CD4-positive, alpha-beta T cell (primary cell): Measurements from ENCODE around the gene TRAPPC14. TPM values are rescaled to one million over a fixed set of nuclear protein-coding genes. Genes with fewer than 3 reads are reported as not detected.

Experiments
- ATAC-seq: fragments of 200-7000 bp; cut with Tn5 transposase; one replicate; pipeline ENCODE4 v1.10.0; 2022; ENCODE audit warnings: mild to moderate bottlenecking; ENCODE audit not compliant: poor library complexity
- CTCF ChIA-PET: fragments of 350-600 bp; sonication (Branson Sonifier 250); formaldehyde crosslinking; loops from one replicate; lab custom pipeline; 2021; ENCODE audit warnings: antibody characterized with exemption, inconsistent platforms; lab: Charles Lee
- POLR2A ChIA-PET: fragments of 350-600 bp; sonication (Branson Sonifier 250); formaldehyde crosslinking; loops from one replicate; lab custom pipeline; 2021; ENCODE audit warnings: antibody characterized with exemption, inconsistent platforms; lab: Charles Lee
- DNase-seq, 14 experiments: peaks; one replicate each; pipeline ENCODE4 v3.0.0-alpha.2; 2013 to 2020; ENCODE audit warnings: mixed read lengths in 2 of 14
- H3K27ac ChIP-seq, 2 donors: one replicate each; pipeline versions ENCODE4 v1.5.1 to v1.7.0; 2013; ENCODE audit warnings: low read length in 2 of 2, low read depth in 1 of 2, mild to moderate bottlenecking in 1 of 2
- H3K27me3 ChIP-seq, 2 experiments: 1 replicate in 1 of 2; 2 replicates in 1 of 2; pipeline versions ENCODE4 v1.6.1 to v1.7.0; 2013; ENCODE audit warnings: low read length in 2 of 2, control low read depth in 1 of 2, mild to moderate bottlenecking in 1 of 2, moderate library complexity in 1 of 2; ENCODE audit not compliant: insufficient read depth in 2 of 2, control insufficient read depth in 1 of 2
- H3K36me3 ChIP-seq: one replicate; pipeline ENCODE4 v1.6.1; 2013; ENCODE audit warnings: low read length, control low read depth; ENCODE audit not compliant: insufficient read depth
- H3K4me1 ChIP-seq: one replicate; pipeline ENCODE4 v1.6.1; 2013; ENCODE audit warnings: low read length, control low read depth; ENCODE audit not compliant: insufficient read depth
- H3K4me3 ChIP-seq: one replicate; pipeline ENCODE4 v1.5.1; 2013; ENCODE audit warnings: mild to moderate bottlenecking, low read length, moderate library complexity
- H3K9me3 ChIP-seq, 2 experiments: 1 replicate in 1 of 2; 2 replicates in 1 of 2; pipeline versions ENCODE4 v1.6.1 to v1.7.0; 2013; ENCODE audit warnings: low read length in 2 of 2, mild to moderate bottlenecking in 2 of 2, control low read depth in 1 of 2, moderate library complexity in 1 of 2; ENCODE audit not compliant: control insufficient read depth in 1 of 2, insufficient read depth in 1 of 2
- H3K27ac Mint-ChIP-seq: one replicate; pipeline ENCODE4 v1.8.0; 2020; ENCODE audit warnings: mixed read lengths
- H3K27me3 Mint-ChIP-seq: one replicate; pipeline ENCODE4 v1.8.0; 2021; ENCODE audit warnings: mixed read lengths
- H3K36me3 Mint-ChIP-seq: one replicate; pipeline ENCODE4 v1.8.0; 2021; ENCODE audit warnings: low read depth, mixed read lengths
- H3K4me1 Mint-ChIP-seq: one replicate; pipeline ENCODE4 v1.8.0; 2021; ENCODE audit warnings: low read depth, mixed read lengths
- H3K4me3 Mint-ChIP-seq: one replicate; pipeline ENCODE4 v1.8.0; 2020; ENCODE audit warnings: mild to moderate bottlenecking, mixed read lengths
- H3K9me3 Mint-ChIP-seq: one replicate; pipeline ENCODE4 v1.8.0; 2020; ENCODE audit warnings: mixed read lengths
- intact Hi-C, 2 experiments: fragments of 100-400 bp; cut with DNase I in 1 of 2; cut with micrococcal nuclease in 1 of 2; formaldehyde crosslinking; loops; one replicate each; pipeline versions ENCODE4 v1.15.1 to v1.9.0; 2023 to 2025; cut with DNase I, micrococcal nuclease
- total RNA-seq, 174 experiments: library from RNA in 2 of 174; stranded (reverse) in 2 of 174; gene quantifications; one replicate each; pipeline ENCODE4 v1.2.3 and lab custom pipeline; 2021 to 2026
- TF ChIP-seq, protein P1 (sequence below): fragments of 200-600 bp; IDR thresholded peaks from one replicate; pipeline ENCODE4 v1.8.0; 2022; ENCODE audit warnings: antibody characterized with exemption, mild to moderate bottlenecking

TRAPPC14 gene
- total RNA-seq, 2 experiments from 2014 or later, result 37.9 to 42.6 TPM

DNA sequence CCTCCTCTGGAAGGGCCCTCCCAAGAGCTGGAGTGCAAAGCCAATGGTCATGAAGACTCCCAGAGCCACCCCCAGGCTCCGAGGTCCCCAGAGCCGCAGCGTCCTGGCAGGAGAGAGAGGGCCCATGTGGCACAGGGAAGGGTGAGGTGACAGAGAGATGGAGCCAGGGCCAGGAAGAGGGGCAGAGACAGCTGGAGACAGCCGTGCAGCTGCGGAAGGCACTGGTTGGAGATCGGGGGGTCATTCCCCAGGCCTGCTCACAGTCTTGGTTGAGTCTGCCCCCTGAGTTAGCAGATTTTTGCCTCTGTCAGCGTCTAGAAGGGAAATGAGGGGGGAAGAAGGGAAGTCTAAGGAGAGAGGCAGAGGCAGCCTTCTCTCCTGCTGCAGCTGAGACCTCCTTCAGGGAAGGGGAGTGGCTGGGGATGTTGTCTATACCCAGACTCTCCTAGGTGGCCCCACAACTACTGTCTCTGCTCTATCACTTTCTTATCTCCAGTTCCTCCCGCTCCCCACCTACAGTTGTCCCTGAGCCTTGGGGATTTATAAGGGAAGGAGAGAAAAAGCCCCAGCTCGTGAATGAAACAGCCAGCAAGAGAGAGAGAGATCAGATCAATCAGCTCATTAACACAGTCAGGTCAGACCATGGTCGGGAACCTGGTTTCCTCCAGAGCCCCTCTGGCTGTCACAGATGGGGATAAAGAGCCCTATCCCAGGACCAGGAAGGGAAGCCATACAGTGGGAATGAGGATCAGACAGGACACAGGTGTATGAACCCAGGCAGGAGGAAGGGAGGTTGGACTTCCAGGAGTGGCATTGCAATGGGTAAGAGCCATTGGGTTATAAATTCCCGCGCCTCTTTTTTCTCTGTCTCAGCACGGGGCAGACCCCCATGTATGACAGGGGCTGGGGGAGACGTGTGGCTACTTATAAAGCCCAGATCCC is 8.7 kb upstream of the TRAPPC14 start:
- intact Hi-C loops, result loop anchor here in 1 of 2 experiments (10.0 kb wide), 1 partner anchor 48 kb away; the partner anchor contains the start of gene PVRIG
- DNase-seq, result peak in 1 of 14 experiments; percentile 26
- Mint-ChIP-seq H3K9me3 (no peaks in the 10 kb centered on the region), H3K27ac (peak overlapping the region; percentile 91), H3K27me3 (no peaks in the 10 kb centered on the region), H3K4me1 (peaks cover 81% of the 10 kb centered on the region), H3K36me3 (no peaks in the 10 kb centered on the region), H3K4me3 (peak overlapping the region; percentile 91)
- POLR2A ChIA-PET, result interaction anchor here (0.6 to 8.3 kb wide), 18 partner anchors 8 to 758 kb away, joined by 3 to 109 read pairs (median 4); partner anchors contain the start of genes AP4M1, BUD31, GPC2 and LAMTOR4
- Histone ChIP-seq H3K36me3 (no peaks in the 10 kb centered on the region), H3K4me3 (peak overlapping the region; percentile 61), H3K27me3 (peaks cover 0 to 3% of the 10 kb centered on the region in 2 experiments), H3K9me3 (peaks cover 0 to 3% of the 10 kb centered on the region in 2 experiments), H3K27ac (peak overlapping the region; percentile 55 to 66), H3K4me1 (peaks cover 88% of the 10 kb centered on the region)
- no peak for ATAC-seq
- CTCF ChIA-PET, result interaction anchor here (1.0 to 1.5 kb wide), 5 partner anchors 23 to 50 kb away, joined by 3 to 6 read pairs (median 4); no protein-coding TSS in a partner anchor
- TF ChIP-seq, protein P1, sequence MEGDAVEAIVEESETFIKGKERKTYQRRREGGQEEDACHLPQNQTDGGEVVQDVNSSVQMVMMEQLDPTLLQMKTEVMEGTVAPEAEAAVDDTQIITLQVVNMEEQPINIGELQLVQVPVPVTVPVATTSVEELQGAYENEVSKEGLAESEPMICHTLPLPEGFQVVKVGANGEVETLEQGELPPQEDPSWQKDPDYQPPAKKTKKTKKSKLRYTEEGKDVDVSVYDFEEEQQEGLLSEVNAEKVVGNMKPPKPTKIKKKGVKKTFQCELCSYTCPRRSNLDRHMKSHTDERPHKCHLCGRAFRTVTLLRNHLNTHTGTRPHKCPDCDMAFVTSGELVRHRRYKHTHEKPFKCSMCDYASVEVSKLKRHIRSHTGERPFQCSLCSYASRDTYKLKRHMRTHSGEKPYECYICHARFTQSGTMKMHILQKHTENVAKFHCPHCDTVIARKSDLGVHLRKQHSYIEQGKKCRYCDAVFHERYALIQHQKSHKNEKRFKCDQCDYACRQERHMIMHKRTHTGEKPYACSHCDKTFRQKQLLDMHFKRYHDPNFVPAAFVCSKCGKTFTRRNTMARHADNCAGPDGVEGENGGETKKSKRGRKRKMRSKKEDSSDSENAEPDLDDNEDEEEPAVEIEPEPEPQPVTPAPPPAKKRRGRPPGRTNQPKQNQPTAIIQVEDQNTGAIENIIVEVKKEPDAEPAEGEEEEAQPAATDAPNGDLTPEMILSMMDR, result no peak

DNA sequence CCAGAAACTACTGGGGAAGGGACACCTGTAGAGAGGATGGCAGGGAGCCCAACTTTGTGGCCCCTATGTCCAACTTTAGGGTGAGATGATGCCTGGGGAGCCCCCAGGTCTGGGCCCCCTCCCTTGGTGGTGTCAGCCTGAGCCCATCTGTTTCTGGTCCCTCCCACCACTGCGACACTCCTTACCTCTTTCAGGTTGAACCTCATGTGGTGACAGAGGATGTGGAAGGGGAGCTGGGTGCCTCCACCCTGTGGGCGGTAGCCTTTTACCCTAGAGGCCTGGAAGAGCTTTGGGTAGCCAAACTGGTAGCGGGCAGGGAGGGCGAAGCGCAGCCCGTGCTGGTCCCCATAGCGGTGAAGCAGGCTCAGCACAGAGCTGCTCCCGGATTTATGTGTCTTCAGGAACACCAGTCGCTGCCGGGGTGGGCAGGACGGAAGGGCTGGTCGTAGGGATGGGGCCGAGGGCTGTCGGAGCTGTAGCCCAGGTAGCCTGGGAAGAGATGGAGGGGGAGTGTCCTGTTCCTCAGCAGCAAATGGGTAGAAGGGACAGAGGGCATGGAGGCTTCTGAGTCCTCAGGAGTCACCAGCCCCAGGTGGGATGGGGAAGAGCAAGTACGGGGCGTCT is 7.9 kb upstream of the TRAPPC14 start:
- Mint-ChIP-seq H3K9me3 (no peaks in the 10 kb centered on the region), H3K27me3 (no peaks in the 10 kb centered on the region), H3K4me1 (peaks cover 82% of the 10 kb centered on the region), H3K4me3 (peak overlapping the region; percentile 91), H3K36me3 (no peaks in the 10 kb centered on the region), H3K27ac (peak overlapping the region; percentile 91)
- peak in 9 of 14 experiments; percentile 36 to 80 (median 54) for DNase-seq
- TF ChIP-seq, protein P1, result no peak
- Histone ChIP-seq H3K9me3 (peaks cover 0 to 3% of the 10 kb centered on the region in 2 experiments), H3K4me3 (peak overlapping the region; percentile 61), H3K27me3 (no peaks in the 10 kb centered on the region), H3K27ac (peak overlapping the region; percentile 53 to 66), H3K36me3 (no peaks in the 10 kb centered on the region), H3K4me1 (peaks cover 84% of the 10 kb centered on the region)
- ChIA-PET CTCF (interaction anchor here (1.0 to 1.5 kb wide), 3 partner anchors 24 to 34 kb away, joined by 3 to 6 read pairs (median 3); no protein-coding TSS in a partner anchor), POLR2A (interaction anchor here (0.6 to 8.3 kb wide), 15 partner anchors 8 to 403 kb away, joined by 3 to 109 read pairs (median 4); partner anchors contain the start of genes AP4M1, GPC2, LAMTOR4 and MCM7)
- intact Hi-C loops, result loop anchor here in 1 of 2 experiments (10.0 kb wide), 1 partner anchor 48 kb away; the partner anchor contains the start of gene PVRIG
- peak; percentile 66 for ATAC-seq

DNA sequence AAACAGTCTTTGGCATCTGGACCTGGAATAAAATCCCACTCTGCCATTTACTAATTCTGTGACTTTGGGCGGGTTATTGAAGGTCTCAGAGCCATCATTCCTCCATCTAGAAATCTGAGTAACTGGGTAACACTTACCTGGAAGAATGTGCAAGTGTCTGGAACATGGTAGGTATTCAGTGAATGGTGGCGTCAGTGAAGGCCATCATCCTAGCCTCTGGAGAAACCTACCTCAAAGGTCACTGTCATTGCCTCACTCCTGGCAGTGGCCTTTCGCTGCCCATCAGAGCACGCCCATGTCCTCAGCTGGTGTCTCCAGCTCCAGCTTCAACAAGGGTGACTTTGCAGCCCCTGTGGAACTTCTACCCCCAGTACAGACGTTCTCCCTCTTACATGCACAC is 5.3 kb upstream of the TRAPPC14 start:
- no peaks in the 10 kb centered on the region for H3K27me3 ChIP-seq
- H3K36me3 Mint-ChIP-seq, result no peaks in the 10 kb centered on the region
- H3K27ac ChIP-seq, result peak overlapping the region; percentile 53 to 66
- CTCF ChIA-PET, result interaction anchor here (0.7 to 1.2 kb wide), 2 partner anchors 8 to 33 kb away, joined by 4 read pairs; no protein-coding TSS in a partner anchor
- TF ChIP-seq, protein P1, result no peak
- intact Hi-C loops, result loop anchor here in 1 of 2 experiments (2.0 to 10.0 kb wide), 2 partner anchors 13 to 51 kb away; partner anchors contain the start of genes GPC2, PVRIG and STAG3
- peaks cover 0 to 3% of the 10 kb centered on the region in 2 experiments for H3K9me3 ChIP-seq
- peaks cover 67% of the 10 kb centered on the region for H3K4me1 ChIP-seq
- ATAC-seq (no peak), DNase-seq (no peak)
- H3K4me1 Mint-ChIP-seq, result peaks cover 66% of the 10 kb centered on the region
- H3K27ac Mint-ChIP-seq, result peak overlapping the region; percentile 91
- no peak overlapping the region for H3K4me3 ChIP-seq
- POLR2A ChIA-PET, result interaction anchor here (0.6 to 8.3 kb wide), 8 partner anchors 8 to 47 kb away, joined by 3 to 109 read pairs (median 5); partner anchors contain the start of genes GPC2, LAMTOR4, MBLAC1 and STAG3
- H3K36me3 ChIP-seq, result no peaks in the 10 kb centered on the region
- H3K27me3 Mint-ChIP-seq, result no peaks in the 10 kb centered on the region
- peak overlapping the region; percentile 75 for H3K4me3 Mint-ChIP-seq
- H3K9me3 Mint-ChIP-seq, result no peaks in the 10 kb centered on the region
